Measurements from ENCODE around the gene PRAME. TPM values are rescaled to one million over a fixed set of nuclear protein-coding genes. Genes with fewer than 3 reads are reported as not detected.

PRAME gene, protein sequence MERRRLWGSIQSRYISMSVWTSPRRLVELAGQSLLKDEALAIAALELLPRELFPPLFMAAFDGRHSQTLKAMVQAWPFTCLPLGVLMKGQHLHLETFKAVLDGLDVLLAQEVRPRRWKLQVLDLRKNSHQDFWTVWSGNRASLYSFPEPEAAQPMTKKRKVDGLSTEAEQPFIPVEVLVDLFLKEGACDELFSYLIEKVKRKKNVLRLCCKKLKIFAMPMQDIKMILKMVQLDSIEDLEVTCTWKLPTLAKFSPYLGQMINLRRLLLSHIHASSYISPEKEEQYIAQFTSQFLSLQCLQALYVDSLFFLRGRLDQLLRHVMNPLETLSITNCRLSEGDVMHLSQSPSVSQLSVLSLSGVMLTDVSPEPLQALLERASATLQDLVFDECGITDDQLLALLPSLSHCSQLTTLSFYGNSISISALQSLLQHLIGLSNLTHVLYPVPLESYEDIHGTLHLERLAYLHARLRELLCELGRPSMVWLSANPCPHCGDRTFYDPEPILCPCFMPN
- 0.20 TPM in 1 of 2 replicates, not detected in the other for total RNA-seq

DNA sequence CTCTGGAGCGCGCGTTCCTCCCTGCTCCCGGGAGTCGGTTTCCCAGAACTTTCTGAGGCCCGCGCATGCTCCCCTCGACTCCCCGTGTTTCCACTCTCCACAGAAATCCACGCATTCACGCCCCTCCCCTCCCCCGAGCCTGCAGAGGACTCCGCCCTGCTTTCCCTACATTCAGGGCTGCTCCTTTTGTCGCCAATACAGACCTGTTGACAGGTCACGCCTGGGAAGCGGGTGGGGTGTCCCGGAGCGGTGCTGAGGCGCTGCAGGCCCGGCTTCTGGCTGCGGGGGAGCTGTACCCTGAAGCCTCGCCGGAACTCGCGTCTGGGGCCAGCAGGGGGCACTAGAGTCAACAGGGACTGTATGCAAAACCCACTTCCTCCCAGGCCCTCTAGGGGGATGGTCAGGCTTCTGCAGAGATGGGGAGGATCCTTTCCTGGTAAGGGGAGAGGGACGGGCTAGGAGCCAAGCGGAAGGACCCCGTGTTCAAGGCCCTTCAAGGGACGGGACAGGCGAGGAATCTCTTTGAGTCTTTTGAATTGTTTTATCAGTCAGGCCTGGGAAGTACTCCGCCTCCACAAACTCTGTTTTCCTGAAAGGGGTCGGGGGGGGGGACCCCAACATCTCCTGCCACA is at the start of gene PRAME:
Gene PRAME, minus strand, starts transcription at position 294 of the 632 bp plus-strand sequence. CDS start 2,433 bp downstream, outside the sequence.

DNA sequence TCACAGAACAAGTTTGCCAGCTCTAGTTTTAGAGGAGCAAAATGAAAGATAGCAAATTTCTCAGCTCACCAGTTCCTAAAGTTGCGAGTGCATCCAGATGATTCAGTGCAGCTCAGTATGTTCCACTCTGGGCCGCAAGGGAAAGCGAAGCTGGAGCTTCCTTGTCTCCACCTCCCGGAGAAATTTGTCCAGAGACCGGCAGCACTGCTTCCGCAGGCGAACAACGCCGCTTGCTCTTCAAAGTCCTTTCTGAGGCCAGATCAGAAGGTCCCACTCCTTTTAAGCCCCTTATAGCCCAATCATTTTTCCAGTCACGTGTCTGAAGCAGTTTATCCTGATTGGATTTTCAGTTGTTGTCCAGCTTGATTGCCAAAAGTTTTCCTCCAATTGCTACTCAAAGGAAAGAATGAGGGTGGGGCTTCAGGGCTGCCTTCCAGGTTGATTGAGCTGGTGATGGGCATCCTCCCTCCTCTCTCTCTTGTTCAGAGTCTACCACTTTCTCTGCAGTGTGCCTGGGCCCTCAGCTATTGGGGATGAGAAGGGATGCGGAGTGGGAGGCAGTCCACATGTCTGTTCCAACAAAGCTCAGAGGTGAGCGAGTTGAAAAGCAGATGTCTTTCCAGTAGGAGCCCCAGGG is 38.9 kb downstream of the PRAME start, which contains the start of gene ZNF280A:
Gene ZNF280A, minus strand, starts transcription at position 251 of the 637 bp plus-strand sequence. CDS start 4,640 bp downstream, outside the sequence.

DNA sequence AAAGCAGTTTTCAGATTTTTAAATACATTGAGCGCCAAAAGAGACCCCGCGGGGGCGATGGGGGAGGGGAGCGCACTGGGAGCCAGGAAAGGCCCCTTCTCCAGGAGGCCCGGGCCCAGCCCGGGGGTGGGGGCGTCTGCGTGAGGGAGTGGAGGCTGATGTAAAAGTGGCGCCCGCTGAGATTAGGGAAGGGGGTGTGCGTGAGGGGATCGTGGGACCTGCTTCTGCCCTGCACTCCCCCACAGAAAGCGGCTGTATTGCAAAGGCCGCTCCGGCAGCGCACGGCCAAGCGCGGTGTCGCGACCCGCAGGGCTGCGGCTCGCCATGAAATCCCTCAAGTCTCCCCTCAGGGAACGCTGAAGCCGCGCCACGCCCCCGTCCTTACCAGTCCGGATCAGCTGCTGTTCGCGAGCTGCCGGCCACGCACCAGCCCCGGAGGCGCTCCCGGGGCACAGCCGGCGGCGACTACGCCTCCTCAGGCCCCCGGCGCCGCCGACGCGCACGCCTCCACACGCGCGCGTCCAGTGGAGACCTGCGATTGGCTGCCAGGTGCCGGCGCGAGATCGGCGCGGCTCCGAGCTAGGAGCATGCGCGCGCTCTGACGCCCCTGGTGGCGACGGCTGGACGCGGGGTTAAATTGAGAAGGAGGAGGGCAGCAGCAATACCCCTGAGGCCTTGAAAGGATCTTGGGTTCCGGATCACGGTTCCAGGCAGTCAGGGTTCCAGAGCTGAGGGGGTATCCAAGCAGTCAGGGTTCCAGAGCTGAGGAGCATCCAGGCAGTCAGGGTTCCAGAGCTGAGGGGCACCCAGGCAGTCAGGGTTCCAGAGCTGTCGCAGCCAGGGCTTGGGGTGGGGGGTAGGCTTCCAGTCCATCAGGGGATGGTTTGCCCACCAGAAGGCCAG is 50.5 kb downstream of the PRAME start, which contains the start of gene ZNF280B:
Gene ZNF280B, minus strand, starts transcription at position 469 of the 903 bp plus-strand sequence. CDS start 19,344 bp downstream, outside the sequence.

Other genes with a start within 250 kb of the PRAME start
- 0.73 and 0.94 TPM in 2 replicates for gene ZNF280B, start 50.5 kb downstream of the PRAME start, total RNA-seq
- gene ZNF280A, start 39.0 kb downstream of the PRAME start, total RNA-seq = not detected in 2 replicates
- gene GGTLC2, start 85.3 kb upstream of the PRAME start, total RNA-seq = not detected in 2 replicates

Data from mammary microvascular endothelial cell (primary cell).